ENCODE measurements around the gene SEMA3D.

DNA sequence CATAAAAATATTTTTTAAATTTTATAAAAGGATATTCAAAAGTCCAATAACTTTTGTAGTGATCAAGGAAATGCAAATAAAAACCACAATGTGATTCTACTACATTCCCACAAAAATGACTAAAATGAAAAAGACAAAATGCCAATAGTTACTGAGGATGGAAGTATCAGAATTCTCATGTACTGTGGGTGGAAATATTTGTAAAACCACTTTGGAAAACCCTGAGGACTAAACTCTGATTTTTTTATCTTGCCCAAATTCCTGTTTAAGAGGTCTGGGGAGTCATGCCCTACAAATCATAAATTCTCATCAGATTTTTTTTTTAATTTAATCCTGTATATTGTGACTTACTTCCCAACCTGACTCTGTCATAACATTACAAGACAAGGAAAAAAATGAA is 9.8 kb upstream of the SEMA3D start:
- TF ChIP-seq, protein P1, sequence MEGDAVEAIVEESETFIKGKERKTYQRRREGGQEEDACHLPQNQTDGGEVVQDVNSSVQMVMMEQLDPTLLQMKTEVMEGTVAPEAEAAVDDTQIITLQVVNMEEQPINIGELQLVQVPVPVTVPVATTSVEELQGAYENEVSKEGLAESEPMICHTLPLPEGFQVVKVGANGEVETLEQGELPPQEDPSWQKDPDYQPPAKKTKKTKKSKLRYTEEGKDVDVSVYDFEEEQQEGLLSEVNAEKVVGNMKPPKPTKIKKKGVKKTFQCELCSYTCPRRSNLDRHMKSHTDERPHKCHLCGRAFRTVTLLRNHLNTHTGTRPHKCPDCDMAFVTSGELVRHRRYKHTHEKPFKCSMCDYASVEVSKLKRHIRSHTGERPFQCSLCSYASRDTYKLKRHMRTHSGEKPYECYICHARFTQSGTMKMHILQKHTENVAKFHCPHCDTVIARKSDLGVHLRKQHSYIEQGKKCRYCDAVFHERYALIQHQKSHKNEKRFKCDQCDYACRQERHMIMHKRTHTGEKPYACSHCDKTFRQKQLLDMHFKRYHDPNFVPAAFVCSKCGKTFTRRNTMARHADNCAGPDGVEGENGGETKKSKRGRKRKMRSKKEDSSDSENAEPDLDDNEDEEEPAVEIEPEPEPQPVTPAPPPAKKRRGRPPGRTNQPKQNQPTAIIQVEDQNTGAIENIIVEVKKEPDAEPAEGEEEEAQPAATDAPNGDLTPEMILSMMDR (IDR thresholded peaks at IDR 0.05), result no peak
- no peak for TF ChIP-seq EP300 (IDR thresholded peaks at IDR 0.05)
